ENCODE data around the gene SPIN1. TPM values are rescaled to one million over a fixed set of nuclear protein-coding genes. Genes with fewer than 3 reads are reported as not detected.
"Not testable (repeated sequence)": the region's sequence is repeated elsewhere in the genome, so short reads cannot be mapped to it uniquely, and the experiment has no call there.

The SPIN1 gene
- total and polyA plus RNA-seq, 2 donors, result 55.5 to 167 TPM

DNA sequence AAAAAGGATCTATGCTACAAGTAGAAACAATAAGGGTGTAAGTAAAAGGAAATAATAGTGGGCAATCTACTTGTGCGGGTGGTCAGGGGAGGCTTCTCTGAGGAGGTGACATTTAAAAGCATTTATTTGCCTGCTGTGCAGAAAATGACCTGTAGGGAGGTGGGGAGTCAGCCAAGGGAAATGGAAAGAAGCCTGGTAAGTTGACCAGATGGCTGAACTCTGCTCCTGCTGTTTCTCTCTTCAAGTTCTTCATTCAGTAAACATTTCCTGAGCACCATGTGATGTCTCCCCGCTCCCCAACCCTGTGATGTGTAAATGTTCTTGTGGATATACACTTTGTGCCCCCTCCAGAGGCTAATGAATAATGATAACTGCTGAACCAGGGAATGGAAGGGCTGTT is 9.9 kb upstream of the SPIN1 start:
- no peak for DNase-seq (ENCODE audit: extremely low spot score)
- H3K27ac ChIP-seq (ENCODE audit: low read depth), result no peak overlapping the region
- H3K4me3 ChIP-seq (ENCODE audit: low read depth, low read length), result no peak overlapping the region
- WGBS, result 56% methylated on average over 2 of the region's 2 CpGs
- H3K4me1 ChIP-seq (ENCODE audit: insufficient read depth), result no peaks in the 10 kb centered on the region
- no peaks in the 10 kb centered on the region for H3K36me3 ChIP-seq (ENCODE audit: insufficient read depth)

DNA sequence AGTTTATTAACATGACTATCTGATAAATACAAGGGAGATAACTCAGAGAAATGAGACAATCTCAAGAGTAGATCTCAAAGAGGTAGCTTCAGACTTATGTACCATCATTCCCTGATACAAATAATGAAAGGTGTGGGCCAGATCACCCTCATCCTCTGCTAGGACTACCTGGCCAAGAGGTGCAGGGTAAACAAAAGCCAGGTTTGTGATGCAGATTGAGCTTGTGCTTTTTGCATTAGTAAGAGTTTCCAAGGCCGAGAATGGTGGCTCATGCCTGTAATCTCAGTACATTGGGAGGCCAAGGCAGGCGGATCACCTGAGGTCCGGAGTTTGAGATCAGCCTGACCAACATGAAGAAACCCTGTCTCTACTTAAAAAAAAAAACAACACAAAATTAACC is 8.9 kb upstream of the SPIN1 start:
- 84% methylated on average over 3 of the region's 3 CpGs for WGBS
- no peak overlapping the region for H3K4me3 ChIP-seq (ENCODE audit: low read depth, low read length)
- H3K36me3 ChIP-seq (ENCODE audit: insufficient read depth), result no peaks in the 10 kb centered on the region
- H3K4me1 ChIP-seq (ENCODE audit: insufficient read depth), result no peaks in the 10 kb centered on the region
- H3K27ac ChIP-seq (ENCODE audit: low read depth), result no peak overlapping the region
- no peak for DNase-seq (ENCODE audit: extremely low spot score)

DNA sequence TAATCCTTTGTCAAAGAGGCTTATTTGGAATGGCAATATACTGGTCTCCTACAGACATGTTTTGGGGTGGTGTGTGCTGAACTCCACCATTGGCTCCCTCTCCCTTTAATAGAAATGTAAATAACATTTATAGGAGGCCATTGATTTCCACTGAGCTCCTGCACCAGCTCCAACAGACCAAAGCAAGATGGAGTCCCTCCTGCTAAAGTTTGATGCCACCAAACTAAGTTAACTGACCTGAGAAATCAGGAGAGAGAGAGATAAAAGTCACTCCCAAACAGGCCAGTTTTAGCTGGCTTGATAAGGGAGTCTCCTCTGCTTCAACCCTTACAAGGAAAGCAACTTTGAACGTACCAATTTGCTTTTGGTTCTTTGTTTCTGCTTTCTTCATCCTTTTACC is 8.1 kb upstream of the SPIN1 start:
- WGBS, result 58% methylated on average over 1 of the region's 1 CpG
- Histone ChIP-seq H3K4me1 (ENCODE audit: insufficient read depth) (no peaks in the 10 kb centered on the region), H3K4me3 (ENCODE audit: low read depth, low read length) (no peak overlapping the region), H3K27ac (ENCODE audit: low read depth) (no peak overlapping the region), H3K36me3 (ENCODE audit: insufficient read depth) (no peaks in the 10 kb centered on the region)
- no peak for DNase-seq (ENCODE audit: extremely low spot score)

GRCh38 chr9:88381322-88381721 is 6.9 kb upstream of the SPIN1 start:
- H3K4me3 ChIP-seq (ENCODE audit: low read depth, low read length), result not testable (repeated sequence)
- WGBS, result 92% methylated on average over 10 of the region's 10 CpGs

DNA sequence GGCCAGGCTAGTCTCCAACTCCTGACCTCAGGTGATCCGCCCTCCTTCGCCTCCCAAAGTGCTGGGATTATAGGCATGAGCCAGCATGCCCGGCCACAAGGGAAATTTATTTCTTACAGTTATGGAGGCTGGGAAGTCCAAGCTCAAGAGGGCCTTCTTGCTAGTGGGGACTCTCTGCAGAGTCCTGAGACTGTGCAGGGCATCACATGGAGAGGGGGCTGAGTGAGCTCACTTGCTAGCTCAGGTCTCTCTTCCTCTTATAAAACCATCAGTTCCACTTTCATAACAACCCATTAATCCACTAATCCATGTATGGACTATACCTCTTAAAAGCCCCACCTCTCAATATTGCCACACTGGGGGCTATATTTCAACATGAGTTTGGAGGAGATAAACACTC is 5.1 kb upstream of the SPIN1 start:
- H3K36me3 ChIP-seq (ENCODE audit: insufficient read depth), result no peaks in the 10 kb centered on the region
- H3K4me3 ChIP-seq (ENCODE audit: low read depth, low read length), result no peak overlapping the region
- H3K4me1 ChIP-seq (ENCODE audit: insufficient read depth), result no peaks in the 10 kb centered on the region
- DNase-seq (ENCODE audit: extremely low spot score), result no peak
- no peak overlapping the region for H3K27ac ChIP-seq (ENCODE audit: low read depth)
- WGBS, result 99% methylated on average over 3 of the region's 3 CpGs

More at GRCh38 chr9:88381322-88381721, 6.9 kb upstream of the SPIN1 start:
- DNase-seq (ENCODE audit: extremely low spot score); H3K27ac ChIP-seq (ENCODE audit: low read depth); H3K4me1 ChIP-seq (ENCODE audit: insufficient read depth); H3K36me3 ChIP-seq (ENCODE audit: insufficient read depth): not testable (repeated sequence)

DNA sequence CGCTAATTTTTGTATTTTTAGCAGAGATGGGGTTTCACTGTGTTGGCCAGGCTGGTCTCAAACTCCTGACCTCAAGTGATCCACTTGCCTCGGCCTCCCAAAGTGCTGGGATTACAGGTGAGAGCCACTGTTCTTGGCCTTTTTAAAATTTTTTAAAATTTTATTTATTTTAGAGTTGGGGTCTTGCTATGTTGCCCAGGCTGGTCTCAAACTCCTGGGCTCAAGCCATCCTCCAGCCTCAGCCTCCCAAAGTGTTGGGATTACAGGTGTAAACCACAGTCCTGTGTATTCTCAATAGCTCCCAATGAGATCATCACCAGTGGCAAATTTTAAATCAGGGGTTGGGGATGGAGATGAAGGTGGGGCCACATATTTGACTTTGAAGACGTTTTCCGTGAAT is 2.1 kb upstream of the SPIN1 start:
- H3K27ac ChIP-seq (ENCODE audit: low read depth); H3K4me3 ChIP-seq (ENCODE audit: low read depth, low read length); H3K36me3 ChIP-seq (ENCODE audit: insufficient read depth); H3K4me1 ChIP-seq (ENCODE audit: insufficient read depth); DNase-seq (ENCODE audit: extremely low spot score): not testable (repeated sequence)
- WGBS, result 97% methylated on average over 4 of the region's 4 CpGs

GRCh38 chr9:88387036-88387551 is 1.1 kb upstream of the SPIN1 start:
- Histone ChIP-seq H3K36me3 (ENCODE audit: insufficient read depth) (no peaks in the 10 kb centered on the region), H3K4me1 (ENCODE audit: insufficient read depth) (no peaks in the 10 kb centered on the region), H3K4me3 (ENCODE audit: low read depth, low read length) (peak overlapping the region; percentile 99), H3K27ac (ENCODE audit: low read depth) (no peak overlapping the region)
- no peak for DNase-seq (ENCODE audit: extremely low spot score)
- 33% methylated on average over 14 of the region's 14 CpGs for WGBS

DNA sequence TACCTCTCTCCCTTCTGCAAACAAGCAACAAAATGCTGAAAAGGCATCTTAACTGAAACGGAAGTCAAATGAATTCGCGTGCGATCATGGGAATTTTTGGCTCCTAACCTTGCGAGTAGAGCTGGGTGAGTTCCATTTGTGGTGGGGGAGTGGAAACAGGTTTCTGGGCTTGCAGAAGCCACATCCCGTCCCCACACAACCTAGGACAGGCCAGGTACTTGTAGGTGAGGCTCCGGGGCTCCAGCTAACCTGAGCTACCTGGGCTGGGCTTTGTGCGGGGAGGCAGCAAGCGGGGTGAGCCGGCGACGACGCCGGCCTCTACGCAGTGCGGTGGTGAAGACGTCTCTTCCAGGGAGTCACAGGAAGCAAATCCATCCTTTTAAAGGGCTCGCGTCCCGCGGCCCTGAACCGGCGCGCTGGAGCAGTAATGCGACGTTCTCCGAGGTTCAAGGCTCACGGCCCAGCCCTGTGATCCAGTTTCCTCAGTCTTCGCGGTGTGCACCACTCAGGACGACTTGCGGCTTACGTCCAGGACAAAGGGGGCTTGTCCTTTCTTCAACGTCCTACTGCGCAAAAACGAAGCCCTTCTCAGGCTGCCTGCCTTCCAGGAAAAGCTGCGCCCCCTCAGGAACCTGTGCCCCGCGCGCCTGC is 567 bp upstream of the SPIN1 start:
- H3K4me1 ChIP-seq (ENCODE audit: insufficient read depth), result no peaks in the 10 kb centered on the region
- no peaks in the 10 kb centered on the region for H3K36me3 ChIP-seq (ENCODE audit: insufficient read depth)
- H3K27ac ChIP-seq (ENCODE audit: low read depth), result peak overlapping the region; percentile 85
- peak overlapping the region; percentile 99 for H3K4me3 ChIP-seq (ENCODE audit: low read depth, low read length)
- DNase-seq (ENCODE audit: extremely low spot score), result peak; percentile 52
- WGBS, result under 1% methylated on average over 40 of the region's 40 CpGs

DNA sequence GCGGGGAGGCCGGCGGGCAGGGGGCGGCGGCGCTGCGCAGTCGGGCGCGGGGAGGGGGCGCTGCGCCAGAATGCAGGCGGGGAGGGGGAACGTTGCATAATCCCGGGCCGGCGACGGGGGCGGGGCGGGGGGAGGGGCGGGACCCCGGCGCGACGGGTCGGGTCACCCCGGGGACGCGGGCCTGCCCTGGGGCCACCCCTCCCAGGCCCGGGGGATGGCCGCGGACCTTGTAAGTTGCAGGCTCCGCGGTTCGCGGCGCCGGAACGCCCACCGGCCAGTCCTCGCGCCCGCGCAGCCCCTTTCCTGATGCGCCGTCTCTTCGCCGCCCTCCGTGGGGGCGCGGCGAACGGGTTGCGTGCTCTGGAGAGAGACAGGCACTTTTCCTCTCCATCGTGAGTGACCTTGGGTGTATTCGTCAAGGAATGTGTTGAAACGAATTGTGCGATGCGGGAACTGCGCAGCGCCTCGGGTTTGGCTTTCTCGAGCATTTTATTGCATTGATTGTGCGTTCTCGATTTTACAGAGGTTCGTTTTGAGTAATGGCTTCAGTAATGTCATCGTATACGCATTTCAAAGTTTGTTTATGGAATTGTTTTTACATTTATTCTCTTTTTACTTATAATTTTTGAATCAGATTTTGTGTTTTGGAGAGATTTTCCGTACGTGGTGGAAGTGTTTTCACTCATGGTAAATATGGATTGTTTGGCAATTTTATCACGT is 802 bp downstream of the SPIN1 start:
- peak; percentile 25 for DNase-seq (ENCODE audit: extremely low spot score)
- Histone ChIP-seq H3K27ac (ENCODE audit: low read depth) (peak overlapping the region; percentile 95), H3K36me3 (ENCODE audit: insufficient read depth) (no peaks in the 10 kb centered on the region), H3K4me3 (ENCODE audit: low read depth, low read length) (peak overlapping the region; percentile 99), H3K4me1 (ENCODE audit: insufficient read depth) (no peaks in the 10 kb centered on the region)
- 1% methylated on average over 70 of the region's 71 CpGs for whole genome bisulfite sequencing

DNA sequence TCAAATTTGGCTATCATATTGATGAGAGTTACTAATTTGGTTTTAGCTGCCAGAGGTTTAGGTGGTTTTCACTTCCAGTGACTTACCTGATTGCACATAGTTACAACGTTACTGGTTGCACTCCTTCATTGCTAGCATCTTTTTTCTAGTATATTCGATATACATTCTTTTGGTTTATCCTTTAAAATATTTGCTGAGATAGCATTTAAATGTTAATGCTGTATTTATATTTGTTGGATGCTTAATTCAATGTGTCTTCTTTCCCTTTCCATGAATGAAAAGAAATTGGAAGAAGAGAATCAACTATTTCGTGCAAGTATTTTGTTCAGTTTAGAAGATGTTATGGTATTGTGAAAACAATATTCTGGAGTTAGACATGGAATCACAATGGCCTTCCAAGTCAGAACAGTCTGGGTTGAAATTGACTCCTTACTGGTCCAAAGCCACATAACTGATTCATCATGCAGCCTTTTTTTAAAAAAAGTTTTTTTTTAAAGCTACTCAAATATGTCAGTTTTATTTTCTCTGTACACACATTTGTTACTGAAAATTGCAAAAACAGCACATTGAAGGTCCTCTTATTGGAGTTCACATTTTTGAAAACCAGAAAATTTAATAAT is 2.2 kb downstream of the SPIN1 start:
- no peak overlapping the region for H3K4me3 ChIP-seq (ENCODE audit: low read depth, low read length)
- 58% methylated on average over 3 of the region's 3 CpGs for WGBS
- DNase-seq (ENCODE audit: extremely low spot score), result no peak
- no peak overlapping the region for H3K27ac ChIP-seq (ENCODE audit: low read depth)
- H3K36me3 ChIP-seq (ENCODE audit: insufficient read depth), result no peaks in the 10 kb centered on the region
- no peaks in the 10 kb centered on the region for H3K4me1 ChIP-seq (ENCODE audit: insufficient read depth)

DNA sequence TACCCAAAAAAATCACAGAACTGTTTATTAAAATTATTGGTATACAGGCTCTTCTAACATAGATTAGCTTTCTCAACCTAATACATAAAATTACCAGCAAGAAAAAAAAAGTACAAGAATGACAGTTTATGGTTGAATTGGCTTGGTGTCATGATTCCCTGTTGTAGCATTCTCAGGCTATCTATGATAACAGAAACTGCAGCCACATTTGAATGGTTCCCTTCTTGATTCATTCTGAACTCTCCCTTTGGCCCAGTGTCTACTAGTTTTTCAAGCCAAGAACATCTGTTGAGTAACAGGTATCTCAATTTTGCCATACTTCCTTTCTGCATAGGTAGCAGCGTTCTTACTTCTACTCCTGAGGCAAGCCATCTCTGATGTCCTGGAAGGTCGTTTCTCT is 3.0 kb downstream of the SPIN1 start:
- no peak for DNase-seq (ENCODE audit: extremely low spot score)
- Histone ChIP-seq H3K4me1 (ENCODE audit: insufficient read depth) (no peaks in the 10 kb centered on the region), H3K27ac (ENCODE audit: low read depth) (no peak overlapping the region), H3K36me3 (ENCODE audit: insufficient read depth) (no peaks in the 10 kb centered on the region), H3K4me3 (ENCODE audit: low read depth, low read length) (no peak overlapping the region)
- 85% methylated on average over 2 of the region's 2 CpGs for WGBS

GRCh38 chr9:88391921-88392320 is 3.7 kb downstream of the SPIN1 start:
- no peak for DNase-seq (ENCODE audit: extremely low spot score)
- Histone ChIP-seq H3K36me3 (ENCODE audit: insufficient read depth) (no peaks in the 10 kb centered on the region), H3K4me1 (ENCODE audit: insufficient read depth) (no peaks in the 10 kb centered on the region), H3K4me3 (ENCODE audit: low read depth, low read length) (no peak overlapping the region), H3K27ac (ENCODE audit: low read depth) (no peak overlapping the region)
- 70% methylated on average over 3 of the region's 3 CpGs for WGBS

GRCh38 chr9:88392549-88392948 is 4.3 kb downstream of the SPIN1 start:
- no peaks in the 10 kb centered on the region for H3K4me1 ChIP-seq (ENCODE audit: insufficient read depth)
- DNase-seq (ENCODE audit: extremely low spot score), result no peak
- H3K36me3 ChIP-seq (ENCODE audit: insufficient read depth), result no peaks in the 10 kb centered on the region
- H3K27ac ChIP-seq (ENCODE audit: low read depth), result no peak overlapping the region
- 64% methylated on average over 1 of the region's 1 CpG for WGBS
- H3K4me3 ChIP-seq (ENCODE audit: low read depth, low read length), result no peak overlapping the region
